Activated naive CD4-positive, alpha-beta T cell (primary cell): ENCODE measurements around the gene IL1RAPL2.
"Not testable (repeated sequence)": the region's sequence is repeated elsewhere in the genome, so short reads cannot be mapped to it uniquely, and the experiment has no call there.

Experiments
- DNase-seq, 4 experiments: peaks; one replicate each; lab custom pipeline; 2025; lab: John Stamatoyannopoulos, UW

IL1RAPL2 gene

DNA sequence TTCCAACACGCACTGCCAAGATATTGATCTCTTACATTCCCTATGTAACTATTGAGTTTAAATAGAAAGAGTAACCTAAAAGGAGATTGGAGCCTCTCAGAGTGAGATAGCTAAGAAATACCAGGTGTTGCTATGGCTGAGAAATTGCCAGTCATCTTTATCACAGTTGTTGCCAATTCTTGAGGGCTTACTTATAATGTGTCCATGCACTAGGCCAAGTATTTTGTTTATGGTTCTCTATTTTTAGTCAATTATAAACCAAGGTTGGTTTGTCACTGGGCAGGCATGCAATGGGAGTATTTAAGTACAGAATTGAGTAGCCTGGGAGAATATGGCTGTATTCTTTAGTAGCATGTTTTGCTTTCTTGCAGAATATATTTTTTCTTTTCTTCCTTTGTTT lies 452.9 kb downstream of the IL1RAPL2 start:
- DNase-seq = no peak

DNA sequence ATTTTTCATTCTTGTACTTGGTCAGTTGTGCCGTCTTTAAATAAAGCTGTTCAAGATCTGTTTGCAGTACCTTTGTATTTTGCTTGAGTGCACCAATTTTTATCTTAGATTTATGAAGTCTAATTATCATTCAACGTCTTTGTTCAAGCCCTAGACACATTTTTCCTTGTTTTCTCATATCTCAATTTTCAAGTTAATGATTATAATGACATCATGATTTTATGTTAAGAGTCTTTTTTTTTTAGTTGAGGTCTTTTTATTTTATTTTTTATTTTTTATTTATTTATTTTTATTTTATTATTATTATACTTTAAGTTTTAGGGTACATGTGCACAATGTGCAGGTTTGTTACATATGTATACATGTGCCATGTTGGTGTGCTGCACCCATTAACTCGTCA lies 463.0 kb downstream of the IL1RAPL2 start:
- not testable (repeated sequence) for DNase-seq

DNA sequence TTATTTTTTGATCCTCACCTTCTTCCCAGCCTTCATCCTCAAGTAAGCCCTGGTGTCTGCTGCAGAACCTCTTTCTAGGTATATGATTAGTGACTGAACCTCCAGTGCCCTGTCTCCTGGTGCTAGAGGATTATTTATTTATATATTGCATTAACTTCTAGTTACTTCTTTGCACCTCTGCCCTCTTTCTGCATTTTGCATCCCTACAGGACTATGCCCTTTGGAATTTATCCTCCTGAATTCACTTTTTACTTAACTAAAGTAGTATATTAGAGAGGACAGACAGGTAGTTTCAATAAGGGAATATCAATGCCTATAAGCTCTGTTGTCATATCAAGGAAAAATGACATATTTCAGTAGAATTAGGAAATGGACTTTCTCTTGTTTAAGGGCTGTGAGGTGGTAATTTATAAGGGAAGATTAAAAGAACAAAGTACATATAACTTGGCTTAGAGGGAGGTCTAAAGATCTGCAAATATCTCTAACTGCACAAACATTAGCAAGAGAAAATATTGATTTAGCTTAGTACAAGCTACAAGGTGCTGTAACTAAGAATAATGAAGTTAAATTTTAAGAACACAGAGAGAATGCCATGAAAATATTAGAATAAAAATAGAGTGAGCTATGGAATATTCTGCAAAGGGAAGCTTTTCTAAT lies 472.8 kb downstream of the IL1RAPL2 start:
- no peak for DNase-seq

DNA sequence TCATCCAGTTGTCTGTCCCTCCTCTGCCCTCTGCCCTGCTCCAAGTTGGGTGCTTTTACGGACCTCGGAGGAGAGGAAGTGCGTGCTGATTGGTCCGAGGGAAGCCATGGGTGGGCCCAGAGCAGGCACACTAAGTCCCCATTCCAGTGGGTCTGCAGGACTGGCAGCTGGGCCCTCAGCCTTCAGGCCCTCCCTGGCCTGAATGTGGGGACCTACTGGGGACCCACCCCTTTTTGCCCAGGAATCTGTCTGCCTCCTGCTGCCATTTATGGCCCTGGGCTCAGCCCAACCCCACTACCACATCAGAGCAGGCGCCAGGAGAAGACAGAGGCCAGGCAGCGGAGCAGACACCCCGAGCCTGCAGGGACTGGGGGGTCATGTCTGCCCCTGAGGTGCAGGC lies 484.9 kb downstream of the IL1RAPL2 start:
- DNase-seq = no peak

DNA sequence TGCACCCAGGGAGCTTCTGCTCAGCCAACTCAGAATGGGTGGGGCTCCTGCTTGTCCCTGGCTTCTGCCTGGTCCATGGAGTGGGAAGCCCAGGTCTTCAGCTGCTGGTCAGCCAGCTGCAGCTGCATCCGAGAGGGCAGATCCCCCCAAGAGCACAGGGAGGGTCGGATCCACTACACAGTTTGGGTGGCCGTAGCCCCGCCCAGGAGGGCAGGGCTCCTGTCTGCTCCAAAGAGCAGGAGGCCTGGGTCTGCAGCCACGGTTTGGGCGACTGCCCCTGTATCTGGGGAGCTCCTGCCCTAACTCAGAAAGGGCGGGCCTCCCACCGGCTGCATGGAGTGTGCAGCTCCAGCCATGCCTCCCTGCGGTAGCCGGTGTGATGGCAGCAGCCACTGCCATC lies 485.4 kb downstream of the IL1RAPL2 start:
- DNase-seq = no peak

DNA sequence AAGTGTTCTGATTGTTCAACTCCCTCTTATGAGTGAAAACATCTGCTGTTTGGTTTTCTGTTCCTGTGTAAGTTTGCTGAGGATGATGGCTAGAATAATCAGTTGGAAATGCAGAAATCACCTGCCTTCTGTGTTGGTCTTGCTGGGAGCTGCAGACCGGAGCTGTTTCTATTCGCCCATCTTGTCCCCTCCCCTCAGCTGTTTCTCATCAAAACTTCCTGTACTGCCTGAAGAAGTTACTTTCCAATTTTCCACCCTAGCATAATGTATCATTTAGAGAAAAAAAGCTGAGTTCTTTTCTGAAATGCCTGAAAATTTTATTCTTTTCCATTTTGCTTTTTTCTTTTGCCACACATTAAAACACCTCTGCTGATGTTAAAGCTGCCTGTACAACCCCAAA lies 486.9 kb downstream of the IL1RAPL2 start:
- DNase-seq = no peak

DNA sequence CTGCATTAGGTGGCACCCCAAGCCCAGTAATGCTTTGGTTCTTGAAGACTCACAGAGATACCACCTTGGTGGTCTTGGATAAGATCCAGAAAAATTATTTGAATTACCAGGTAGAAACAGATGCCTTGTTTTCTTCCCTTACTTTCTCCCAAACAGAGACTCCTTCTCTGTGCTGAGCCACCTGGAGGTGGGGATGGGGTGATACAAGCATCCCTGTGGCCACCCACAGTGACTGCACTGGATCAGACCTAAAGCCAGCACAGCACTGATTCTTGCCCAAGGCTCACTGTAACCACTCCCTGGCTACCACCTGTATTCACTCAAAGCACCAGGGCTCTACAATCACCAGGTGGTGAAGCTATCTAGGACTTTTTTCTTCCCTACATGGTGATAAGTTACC lies 497.7 kb downstream of the IL1RAPL2 start:
- DNase-seq = no peak

DNA sequence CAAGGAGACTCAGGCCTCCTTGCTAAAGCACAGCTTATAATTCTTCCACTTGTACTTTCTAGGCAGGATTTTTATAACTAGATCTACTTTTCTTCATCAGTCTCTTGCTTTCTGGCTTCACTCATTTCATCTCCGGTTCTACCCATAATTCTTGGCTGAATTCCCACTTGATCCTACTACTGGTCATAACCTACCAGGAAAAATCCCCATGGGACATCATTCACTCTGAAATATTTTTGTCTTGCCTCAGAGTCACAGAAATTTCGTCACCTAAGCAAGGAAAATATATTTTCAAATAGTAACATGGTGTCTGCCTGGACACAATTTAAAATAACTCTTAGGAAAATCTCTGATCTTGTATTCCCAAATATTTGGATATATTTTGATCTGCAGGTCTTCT lies 532.2 kb downstream of the IL1RAPL2 start:
- no peak for DNase-seq

DNA sequence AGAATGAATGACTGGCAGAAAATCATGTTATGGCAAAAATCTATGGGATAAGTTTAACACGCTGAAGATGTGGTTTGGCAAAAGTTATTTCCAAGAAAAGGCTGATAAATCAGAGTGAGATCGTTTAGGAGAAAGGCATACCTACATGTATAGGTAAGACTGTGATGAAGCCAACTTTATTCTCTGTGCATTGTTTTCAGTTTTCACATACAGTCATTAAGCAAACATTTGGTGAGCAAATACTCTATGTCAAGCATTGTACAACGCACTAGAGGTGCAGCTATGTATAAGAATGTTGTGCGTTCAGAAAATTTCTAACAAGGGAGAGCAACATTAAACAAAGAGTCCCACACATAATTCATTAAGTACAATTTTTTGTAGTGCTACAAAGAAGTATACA lies 532.8 kb downstream of the IL1RAPL2 start:
- no peak for DNase-seq

DNA sequence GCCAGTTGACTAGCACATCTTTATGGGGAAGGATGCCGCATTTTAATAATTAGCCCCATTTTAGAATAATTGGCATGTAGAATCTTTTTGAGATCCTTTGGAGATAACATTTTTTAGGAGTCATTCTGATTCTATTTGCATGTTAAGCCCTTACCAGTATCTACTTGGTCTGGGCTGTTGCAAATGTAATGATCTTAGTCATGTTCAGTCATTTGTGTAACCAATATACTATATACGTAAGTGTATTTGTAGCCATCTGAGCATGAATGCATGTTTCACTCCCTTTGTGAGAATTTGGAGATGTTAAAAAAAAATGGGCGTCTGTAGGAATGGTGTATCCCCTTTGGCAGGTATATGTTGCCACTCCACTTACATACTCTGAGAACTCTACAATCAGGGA lies 535.4 kb downstream of the IL1RAPL2 start:
- DNase-seq = no peak

DNA sequence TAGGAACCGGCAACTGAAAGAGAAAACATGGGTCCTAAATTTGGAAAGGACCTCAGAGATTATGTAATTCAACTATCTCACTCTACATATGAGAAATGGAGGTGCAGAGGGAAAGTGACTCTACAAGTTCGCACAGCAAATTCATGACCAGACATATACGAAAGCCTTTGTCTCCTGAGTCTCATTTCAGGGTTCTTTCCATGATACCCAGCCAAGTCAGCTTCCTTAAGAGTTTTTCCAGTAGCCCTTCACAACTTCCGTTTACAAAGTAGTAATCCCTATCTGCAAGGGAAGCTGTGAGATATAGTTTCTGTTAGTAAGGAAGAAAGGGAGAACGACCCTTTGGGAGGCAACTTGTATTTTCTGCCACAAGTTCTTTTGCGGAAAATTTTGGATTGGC lies 543.9 kb downstream of the IL1RAPL2 start:
- no peak for DNase-seq

DNA sequence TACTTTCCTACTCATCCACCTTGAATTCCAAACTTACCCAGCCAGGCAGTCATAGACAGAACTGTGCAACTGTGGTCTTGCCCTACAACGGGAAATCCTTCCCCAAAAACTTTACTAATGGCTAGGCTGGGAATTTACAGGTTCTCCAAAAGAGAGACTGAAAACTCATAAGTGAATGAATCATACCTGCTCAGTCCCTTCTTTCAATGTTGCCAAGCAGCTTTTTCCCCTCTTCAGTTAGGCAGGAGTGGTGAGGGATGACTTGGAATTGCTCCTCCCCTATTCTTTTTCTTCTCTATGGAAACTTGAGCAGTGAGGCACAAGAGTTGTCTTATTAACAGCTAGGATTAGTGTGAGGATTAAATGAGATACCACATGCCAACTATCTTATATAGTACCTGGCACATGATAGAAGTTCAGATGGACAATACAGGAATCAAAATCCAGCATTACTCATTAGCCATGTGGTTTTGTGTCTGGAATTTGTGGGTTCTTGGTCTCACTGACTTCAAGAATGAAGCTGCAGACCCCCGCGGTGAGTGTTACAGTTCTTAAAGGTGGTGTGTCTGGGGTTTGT lies 548.6 kb downstream of the IL1RAPL2 start:
- no peak for DNase-seq

DNA sequence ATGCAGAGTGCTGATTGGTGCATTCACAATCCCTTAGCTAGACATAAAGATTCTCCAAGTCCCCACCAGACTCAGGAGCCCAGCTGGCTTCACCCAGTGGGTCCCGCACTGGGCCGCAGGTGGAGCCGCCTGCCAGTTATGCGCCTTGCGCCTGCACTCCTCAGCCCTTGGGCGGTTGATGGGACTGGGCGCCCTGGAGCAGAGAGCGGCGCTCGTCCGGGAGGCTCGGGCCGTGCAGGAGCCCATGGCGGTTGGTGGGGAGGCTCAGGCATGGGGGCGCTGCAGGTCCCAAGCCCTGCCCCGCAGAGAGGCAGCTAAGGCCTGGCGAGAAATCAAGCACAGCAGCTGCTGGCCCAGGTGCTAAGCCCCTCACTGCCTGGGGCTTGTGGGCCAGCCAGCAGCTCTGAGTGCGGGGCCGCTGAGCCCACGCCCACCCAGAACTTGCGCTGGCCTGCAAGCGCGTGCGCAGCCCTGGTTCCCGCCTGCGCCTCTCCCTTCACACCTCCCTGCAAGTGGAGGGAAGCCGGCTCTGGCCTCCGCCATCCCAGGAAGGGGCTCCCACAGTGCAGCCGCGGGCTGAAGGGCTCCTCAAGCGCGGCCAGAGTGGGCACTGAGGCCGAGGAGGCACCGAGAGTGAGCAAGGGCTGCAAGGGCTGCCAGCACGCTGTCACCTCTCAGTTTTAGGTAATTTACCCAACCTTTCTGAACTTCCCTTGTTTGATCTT lies 549.8 kb downstream of the IL1RAPL2 start:
- DNase-seq = not testable (repeated sequence)

DNA sequence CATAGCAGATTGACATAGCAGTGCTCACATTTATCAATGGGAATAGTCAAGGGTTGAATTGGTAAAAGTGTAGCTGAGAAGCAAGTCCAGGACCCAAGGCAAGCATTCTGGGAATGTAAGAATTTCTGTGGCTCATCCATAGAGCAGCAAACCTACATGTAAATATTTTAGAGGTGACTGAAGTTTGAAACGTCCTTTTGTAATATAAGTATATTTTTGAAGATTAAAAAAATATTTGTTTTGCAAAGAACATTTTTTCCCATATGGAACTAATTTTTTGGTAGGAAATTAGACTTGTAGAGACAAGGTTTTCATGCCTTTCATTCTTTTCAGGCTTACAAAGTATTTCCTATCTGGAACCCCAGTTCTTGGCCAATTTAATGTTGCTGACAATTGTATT lies 550.5 kb downstream of the IL1RAPL2 start:
- no peak for DNase-seq

DNA sequence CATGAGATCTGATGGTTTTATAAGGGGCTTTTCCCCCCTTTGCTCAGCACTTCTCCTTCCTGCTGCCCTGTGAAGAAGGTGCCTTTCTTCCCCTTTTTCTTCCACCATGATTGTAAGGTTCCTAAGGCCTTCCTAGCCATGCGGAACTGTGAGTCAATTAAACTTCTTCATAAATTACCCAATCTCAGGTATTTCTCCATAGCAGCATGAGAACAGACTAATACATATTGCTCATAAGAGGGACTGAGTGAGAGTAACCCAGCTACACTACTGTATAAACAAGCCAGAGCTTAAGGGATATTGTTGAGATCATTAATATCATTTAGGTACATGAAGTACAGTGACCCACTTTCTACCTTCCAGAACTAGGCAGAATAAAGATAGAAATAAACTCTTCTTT lies 551.6 kb downstream of the IL1RAPL2 start:
- no peak for DNase-seq

DNA sequence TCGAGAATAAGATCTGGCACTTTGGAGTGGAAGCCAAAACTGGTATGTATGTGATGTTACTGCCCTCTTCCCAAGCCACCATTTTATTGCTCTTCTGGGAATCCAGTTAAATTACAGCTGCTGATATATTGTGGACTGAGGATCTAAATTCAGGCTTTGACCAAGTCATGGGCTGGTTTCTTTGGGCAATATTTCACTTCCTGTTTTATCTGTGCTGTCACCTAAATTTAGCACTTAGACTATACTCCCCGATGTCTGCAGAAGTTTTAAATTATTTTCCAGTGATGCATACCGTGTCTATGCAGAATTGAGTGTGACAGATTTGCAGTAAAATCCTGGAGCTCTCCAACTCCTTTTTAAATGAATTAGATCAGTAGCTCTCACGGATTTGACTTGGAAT lies 554.5 kb downstream of the IL1RAPL2 start:
- DNase-seq = no peak

DNA sequence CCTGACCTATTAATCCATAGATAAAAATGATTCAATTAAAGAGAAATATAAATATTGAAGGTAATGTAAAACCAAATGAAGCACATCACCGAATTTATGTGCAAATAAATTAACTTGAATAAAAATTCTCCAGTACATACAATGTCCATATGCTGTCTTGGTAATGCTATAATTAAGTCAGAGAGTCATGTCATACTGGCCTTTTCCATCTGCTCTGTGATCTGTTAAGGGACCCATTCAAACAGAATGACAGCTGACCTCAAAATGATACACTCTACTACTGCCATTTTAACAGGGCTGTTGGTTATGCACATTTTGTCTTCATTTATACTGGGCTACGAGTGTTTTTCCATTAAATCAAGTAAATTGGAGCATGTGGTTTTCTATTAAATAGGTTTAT lies 555.2 kb downstream of the IL1RAPL2 start:
- DNase-seq = no peak

DNA sequence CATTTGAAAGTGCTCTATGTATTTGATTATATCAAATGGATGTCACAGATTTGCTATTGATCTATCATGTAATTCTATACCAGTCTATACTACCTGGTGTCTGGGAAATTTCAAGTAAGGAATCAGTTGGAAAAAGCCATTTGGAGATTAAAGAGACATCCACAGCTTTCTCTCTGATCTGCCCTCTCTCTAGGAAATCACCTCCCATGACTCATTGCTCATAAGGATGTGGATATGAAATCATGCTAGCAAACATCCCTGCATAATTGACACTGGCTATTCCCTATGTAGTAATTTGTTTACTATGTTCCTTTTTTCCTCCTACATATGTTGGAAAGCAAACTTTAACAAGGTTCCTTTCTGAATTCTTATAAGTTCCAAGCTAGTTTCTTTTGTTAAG lies 560.2 kb downstream of the IL1RAPL2 start:
- no peak for DNase-seq

DNA sequence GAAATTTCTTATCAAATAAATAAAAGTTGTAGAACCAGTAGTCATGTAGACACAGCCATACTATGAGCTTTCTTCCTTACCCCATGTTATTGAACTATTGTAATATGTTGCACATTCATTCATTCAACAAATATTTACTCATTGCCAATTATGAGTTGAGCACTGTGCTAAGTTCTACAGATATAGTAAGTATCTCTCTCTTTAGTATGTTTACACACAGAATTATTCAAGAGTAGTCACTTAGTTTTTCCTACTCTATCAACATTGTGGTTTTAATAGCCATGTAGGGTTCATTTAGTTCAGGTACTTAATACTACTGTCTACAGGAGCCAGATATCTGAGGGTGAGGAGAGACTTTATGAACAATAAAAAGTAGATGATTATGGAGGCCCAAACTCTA lies 568.3 kb downstream of the IL1RAPL2 start:
- DNase-seq = no peak

DNA sequence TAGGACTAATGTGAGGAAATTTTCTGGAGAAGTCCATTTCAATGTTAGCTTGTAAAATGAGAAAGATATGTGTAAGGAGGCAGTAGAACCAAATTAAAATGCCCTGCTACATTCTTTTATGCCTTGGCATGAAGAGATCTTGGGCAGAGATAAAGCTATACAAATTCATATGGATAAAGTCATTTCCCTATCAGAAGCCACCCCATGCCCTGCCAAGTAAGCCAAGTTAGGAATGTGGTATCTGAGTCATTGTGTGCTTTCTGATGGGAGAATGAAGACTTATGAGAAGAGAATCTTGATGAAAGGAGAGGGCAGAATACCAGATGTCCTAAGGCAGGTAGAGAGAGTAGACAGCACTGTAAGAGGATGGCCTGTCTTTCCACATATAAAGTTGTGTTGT lies 570.8 kb downstream of the IL1RAPL2 start:
- DNase-seq = no peak

DNA sequence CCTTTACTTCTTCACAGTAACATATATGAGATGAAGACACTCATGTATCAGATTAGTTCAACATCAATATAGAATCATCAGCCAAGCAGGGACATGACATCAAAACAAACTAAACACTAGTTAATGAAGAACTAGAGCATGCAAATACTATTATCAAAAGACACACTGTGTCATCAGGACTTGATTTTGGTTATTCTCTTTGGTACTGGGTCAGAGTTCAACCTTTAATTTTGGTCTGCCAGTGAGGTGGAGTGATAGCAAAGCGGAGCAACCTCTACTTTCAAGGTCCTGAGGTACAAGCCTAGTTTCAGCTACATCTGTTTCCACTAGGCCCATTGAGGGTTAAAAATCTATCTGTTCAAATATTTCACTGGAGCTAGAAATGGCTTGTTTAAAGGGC lies 584.0 kb downstream of the IL1RAPL2 start:
- DNase-seq = no peak

DNA sequence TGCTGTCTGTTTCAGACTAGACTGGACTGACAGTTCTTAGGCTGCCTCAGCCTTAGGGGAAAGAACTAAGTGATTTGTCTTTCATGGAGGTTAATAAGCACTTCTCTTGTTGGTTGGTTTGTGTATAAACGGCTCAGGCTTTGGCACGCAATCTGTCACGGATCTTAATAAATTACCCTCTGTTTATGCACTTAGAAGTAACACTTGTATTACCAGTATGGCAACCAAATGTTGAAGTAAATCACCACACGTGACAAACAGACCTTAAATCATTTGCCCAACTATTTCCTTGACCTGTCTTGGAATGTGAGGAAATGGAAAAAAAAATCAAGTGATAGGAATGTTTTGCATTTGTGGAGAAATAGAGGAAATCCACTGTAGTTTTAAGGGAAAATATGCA lies 584.6 kb downstream of the IL1RAPL2 start:
- no peak for DNase-seq

DNA sequence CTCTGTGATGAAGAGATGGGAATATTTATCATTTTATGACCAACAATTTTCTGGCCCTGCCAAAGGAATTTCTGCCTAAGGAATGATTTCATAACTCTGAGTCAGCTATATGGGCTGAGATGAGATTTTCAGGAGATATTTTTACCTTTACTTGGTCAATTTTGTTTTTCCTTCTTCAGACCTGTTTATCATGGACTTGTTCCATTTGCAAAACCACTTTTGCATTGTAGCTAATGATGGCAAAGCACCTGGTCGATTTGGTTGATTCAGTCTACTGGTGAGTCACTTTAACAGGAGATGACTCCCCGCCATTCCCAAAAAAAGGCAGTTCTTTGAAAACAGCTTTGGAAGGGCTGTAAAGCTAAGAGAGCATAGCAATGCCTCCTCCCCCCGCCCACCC lies 601.2 kb downstream of the IL1RAPL2 start:
- no peak for DNase-seq

DNA sequence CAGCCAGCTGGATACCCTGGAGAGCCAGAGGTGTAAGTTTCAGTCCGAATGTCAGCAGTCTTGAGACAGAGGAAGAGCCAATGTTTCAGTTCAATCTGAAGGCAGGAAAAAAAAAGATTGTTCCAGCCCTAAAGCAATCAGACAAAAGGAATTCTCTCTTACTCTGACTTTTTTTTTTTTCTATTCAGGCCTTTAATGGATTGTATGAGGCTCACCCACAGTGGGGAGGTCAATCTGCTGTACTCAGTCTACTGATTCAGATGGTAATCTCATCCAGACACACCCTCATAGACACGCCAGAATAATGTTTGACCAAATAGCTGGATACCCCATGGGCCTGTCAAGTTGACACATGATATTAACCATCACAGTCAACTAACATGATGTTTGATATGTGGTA lies 602.6 kb downstream of the IL1RAPL2 start:
- DNase-seq = no peak
